Measurements from ENCODE around the gene SPTA1.

GRCh38 chr1:158689110-158689509 is 2.6 kb upstream of the SPTA1 start:
- TF ChIP-seq CTCF (IDR thresholded peaks at IDR 0.05) (no peak), EP300 (IDR thresholded peaks at IDR 0.05) (no peak)
